SK-N-SH treated with all-trans-retinoic acid at 6 μM for 48 hours (cell line): ENCODE measurements around the gene C2CD4D.

Experiments used
- ARNTL ChIP-seq: fragments of 450-650 bp; formaldehyde crosslinking; IDR thresholded peaks from 2 replicates; pipeline ENCODE4 v1.5.0; 2020; ENCODE audit warnings: low read depth, mild to moderate bottlenecking, moderate library complexity, borderline replicate concordance
- BACH2 ChIP-seq: fragments of 250-450 bp; sonication (Bioruptor Pico); IDR thresholded peaks from 2 replicates; pipeline ENCODE4 v1.9.0; 2021; ENCODE audit warnings: mild to moderate bottlenecking, borderline replicate concordance
- ISL1 ChIP-seq: fragments of 250-450 bp; sonication (Bioruptor Pico); IDR thresholded peaks from 2 replicates; pipeline ENCODE4 v2.1.2; 2022; ENCODE audit warnings: mild to moderate bottlenecking, moderate library complexity
- PATZ1 ChIP-seq: fragments of 250-450 bp; sonication (Bioruptor Pico); IDR thresholded peaks from 2 replicates; pipeline ENCODE4 v1.8.0; 2020; ENCODE audit warnings: mild to moderate bottlenecking, moderate library complexity, borderline replicate concordance
- RARB ChIP-seq: fragments of 250-450 bp; sonication (Bioruptor Pico); IDR thresholded peaks from 2 replicates; pipeline ENCODE4 v1.8.0; 2021; ENCODE audit warnings: mild to moderate bottlenecking, moderate library complexity
- SNAI2 ChIP-seq: fragments of 250-450 bp; sonication (Bioruptor Pico); IDR thresholded peaks from 2 replicates; pipeline ENCODE4 v1.5.0; 2020; ENCODE audit warnings: mild to moderate bottlenecking, moderate library complexity
- ZFP3 ChIP-seq: fragments of 250-450 bp; sonication (Bioruptor Pico); IDR thresholded peaks from 2 replicates; pipeline ENCODE4 v1.5.0; 2020; ENCODE audit warnings: mild to moderate bottlenecking, moderate library complexity
- ZNF565 ChIP-seq: fragments of 450-650 bp; formaldehyde crosslinking; conservative IDR thresholded peaks from 2 replicates; pipeline ENCODE4 v1.5.0; 2020; ENCODE audit warnings: low read depth, mild to moderate bottlenecking, moderate library complexity
- ZNF8 ChIP-seq: fragments of 450-650 bp; formaldehyde crosslinking; IDR thresholded peaks from 2 replicates; pipeline ENCODE4 v1.5.0; 2020; ENCODE audit warnings: mild to moderate bottlenecking, moderate library complexity

DNA sequence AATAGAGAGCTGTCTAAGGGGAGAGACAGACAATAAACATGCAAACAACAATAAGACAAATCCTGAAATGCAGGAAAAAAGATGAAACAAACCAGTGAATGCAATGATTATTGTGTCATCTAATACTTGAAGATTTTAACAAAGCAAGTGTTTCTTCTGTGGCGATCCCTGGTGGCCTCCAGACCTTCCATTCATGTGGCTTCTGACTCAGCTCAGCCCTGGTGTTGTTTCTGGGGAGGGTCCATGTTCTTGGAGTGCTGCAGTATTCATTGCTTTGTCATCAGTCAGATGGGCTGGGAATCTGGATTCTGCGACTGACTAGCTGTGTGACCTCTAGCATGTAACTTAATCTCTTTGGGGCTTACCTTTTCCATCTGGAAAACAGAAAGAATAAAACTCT, 1.5 kb upstream of the C2CD4D start:
- no peak for TF ChIP-seq PATZ1
- no peak for TF ChIP-seq ZFP3
- no peak for TF ChIP-seq BACH2 (CRISPR knock-in tag)
- TF ChIP-seq ZNF8 = no peak
- no peak for TF ChIP-seq RARB (CRISPR knock-in tag)
- TF ChIP-seq ARNTL (CRISPR knock-in tag) = no peak
- TF ChIP-seq ISL1 (CRISPR knock-in tag) = no peak
- no peak for TF ChIP-seq SNAI2 (CRISPR knock-in tag)
- no peak for TF ChIP-seq ZNF565 (CRISPR knock-in tag)
